Measurements from ENCODE around the gene TIMM10B. TPM values are rescaled to one million over a fixed set of nuclear protein-coding genes. Genes with fewer than 3 reads are reported as not detected.

The TIMM10B gene
- total RNA-seq, 3 donors from 2014 or later = 36.9 to 42.4 (median 41.0) TPM

DNA sequence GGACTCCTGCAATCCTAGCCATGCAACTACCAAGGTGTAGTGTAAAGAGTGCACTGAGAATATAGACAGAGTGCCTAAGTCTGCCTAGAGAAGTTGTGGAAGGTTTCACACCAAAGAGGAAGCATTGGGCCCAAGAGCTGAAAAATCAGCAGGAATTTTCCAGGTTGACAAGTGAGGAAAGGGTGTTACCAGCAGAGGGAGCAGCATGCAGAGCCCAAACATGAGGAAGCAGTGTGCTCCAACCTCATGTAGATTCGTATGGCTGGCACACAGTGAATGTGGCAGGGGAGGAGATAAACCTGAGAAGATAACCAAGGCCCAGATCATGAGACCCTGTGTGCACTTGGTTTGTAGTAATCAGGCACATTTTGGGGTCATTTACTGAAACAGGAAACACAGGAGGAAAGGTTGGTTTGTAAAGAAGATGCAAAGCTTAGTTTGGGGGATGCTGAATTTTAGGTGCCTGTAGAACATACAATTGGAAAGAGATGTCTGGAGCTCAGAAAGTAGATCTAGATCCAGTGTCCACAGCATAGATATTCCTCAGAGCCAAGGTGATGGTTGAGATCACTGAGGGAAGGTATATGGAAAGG, 42.2 kb upstream of the TIMM10B start:
- no peak overlapping the region for H3K4me3 ChIP-seq
- no peaks in the 10 kb centered on the region for H3K9me3 ChIP-seq
- no peaks in the 10 kb centered on the region for H3K36me3 ChIP-seq (ENCODE audit: low read depth)
- intact Hi-C loops (cut with DNase I, micrococcal nuclease) = loop anchor here in 1 of 2 donors (5.0 kb wide), 1 partner anchor 68 kb away; no protein-coding TSS in a partner anchor
- DNase-seq (peak in 1 of 3 donors; percentile 85), ATAC-seq (peak; percentile 86)
- TF ChIP-seq, protein P1, sequence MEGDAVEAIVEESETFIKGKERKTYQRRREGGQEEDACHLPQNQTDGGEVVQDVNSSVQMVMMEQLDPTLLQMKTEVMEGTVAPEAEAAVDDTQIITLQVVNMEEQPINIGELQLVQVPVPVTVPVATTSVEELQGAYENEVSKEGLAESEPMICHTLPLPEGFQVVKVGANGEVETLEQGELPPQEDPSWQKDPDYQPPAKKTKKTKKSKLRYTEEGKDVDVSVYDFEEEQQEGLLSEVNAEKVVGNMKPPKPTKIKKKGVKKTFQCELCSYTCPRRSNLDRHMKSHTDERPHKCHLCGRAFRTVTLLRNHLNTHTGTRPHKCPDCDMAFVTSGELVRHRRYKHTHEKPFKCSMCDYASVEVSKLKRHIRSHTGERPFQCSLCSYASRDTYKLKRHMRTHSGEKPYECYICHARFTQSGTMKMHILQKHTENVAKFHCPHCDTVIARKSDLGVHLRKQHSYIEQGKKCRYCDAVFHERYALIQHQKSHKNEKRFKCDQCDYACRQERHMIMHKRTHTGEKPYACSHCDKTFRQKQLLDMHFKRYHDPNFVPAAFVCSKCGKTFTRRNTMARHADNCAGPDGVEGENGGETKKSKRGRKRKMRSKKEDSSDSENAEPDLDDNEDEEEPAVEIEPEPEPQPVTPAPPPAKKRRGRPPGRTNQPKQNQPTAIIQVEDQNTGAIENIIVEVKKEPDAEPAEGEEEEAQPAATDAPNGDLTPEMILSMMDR (IDR thresholded peaks at IDR 0.05) = peak; percentile 44
- no peaks in the 10 kb centered on the region for H3K4me1 ChIP-seq (ENCODE audit: low read depth)

DNA sequence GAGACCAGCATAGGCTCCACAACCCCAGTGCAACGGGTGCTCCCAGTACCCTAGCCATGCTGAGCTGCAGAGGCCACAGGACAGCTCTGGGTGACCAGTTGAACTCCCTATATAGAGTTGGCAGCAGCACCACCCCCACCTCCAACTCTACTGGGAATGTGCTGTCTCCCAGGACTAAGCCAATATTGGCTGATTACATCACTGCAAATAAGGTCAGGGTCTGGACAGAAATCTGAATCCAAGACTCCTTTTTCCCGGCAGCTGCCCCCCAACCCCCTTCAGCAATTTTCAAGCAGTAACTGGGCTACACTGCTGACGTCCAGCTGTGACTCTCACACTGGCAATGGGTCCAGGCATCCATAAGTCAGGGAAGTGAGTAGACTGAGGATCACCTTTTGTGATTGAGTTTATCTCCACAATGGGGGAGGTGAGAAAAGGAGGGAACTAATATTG, 40.4 kb upstream of the TIMM10B start, which contains the start of gene HPX:
Gene HPX (minus strand): TSS at position 82 of the 453 bp plus-strand sequence. CDS start 24 bp downstream, at position 58.
- Histone ChIP-seq H3K36me3 (ENCODE audit: low read depth) (no peaks in the 10 kb centered on the region), H3K9me3 (no peaks in the 10 kb centered on the region), H3K4me3 (no peak within 1 kb of the TSS), H3K4me1 (ENCODE audit: low read depth) (no peaks in the 10 kb centered on the region)
- TF ChIP-seq, protein P1 (IDR thresholded peaks at IDR 0.05) = no peak
- intact Hi-C loops (cut with DNase I, micrococcal nuclease) = loop anchor here (5.0 kb wide), 1 partner anchor 64 kb away; no protein-coding TSS in a partner anchor
- DNase-seq = no peak
- no peak for ATAC-seq

DNA sequence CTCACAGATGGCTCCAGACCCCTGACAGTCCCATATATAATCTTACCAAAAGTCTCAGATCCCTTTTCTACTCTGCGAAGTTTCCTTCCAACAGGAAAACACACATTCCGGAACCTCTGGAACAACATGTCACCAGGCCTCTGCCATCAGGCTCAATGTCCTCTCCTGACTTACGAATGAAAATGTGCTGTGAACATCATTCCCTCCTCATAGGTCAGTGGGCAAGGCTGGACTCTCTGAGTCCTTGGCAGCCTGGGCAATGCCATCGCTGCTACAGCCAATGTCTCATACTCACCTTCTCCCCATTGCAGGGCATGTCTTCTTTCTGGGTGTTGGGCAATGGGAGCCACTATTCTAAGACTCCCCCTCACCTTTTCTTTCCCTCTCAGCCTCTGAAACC, 38.9 kb upstream of the TIMM10B start:
- no peak for DNase-seq
- no peaks in the 10 kb centered on the region for H3K9me3 ChIP-seq
- H3K4me1 ChIP-seq (ENCODE audit: low read depth) = no peaks in the 10 kb centered on the region
- H3K36me3 ChIP-seq (ENCODE audit: low read depth) = no peaks in the 10 kb centered on the region
- no peak overlapping the region for H3K4me3 ChIP-seq
- TF ChIP-seq, protein P1 (IDR thresholded peaks at IDR 0.05) = no peak
- intact Hi-C loops (cut with DNase I, micrococcal nuclease) = loop anchor here (5.0 kb wide), 1 partner anchor 65 kb away; no protein-coding TSS in a partner anchor
- no peak for ATAC-seq

DNA sequence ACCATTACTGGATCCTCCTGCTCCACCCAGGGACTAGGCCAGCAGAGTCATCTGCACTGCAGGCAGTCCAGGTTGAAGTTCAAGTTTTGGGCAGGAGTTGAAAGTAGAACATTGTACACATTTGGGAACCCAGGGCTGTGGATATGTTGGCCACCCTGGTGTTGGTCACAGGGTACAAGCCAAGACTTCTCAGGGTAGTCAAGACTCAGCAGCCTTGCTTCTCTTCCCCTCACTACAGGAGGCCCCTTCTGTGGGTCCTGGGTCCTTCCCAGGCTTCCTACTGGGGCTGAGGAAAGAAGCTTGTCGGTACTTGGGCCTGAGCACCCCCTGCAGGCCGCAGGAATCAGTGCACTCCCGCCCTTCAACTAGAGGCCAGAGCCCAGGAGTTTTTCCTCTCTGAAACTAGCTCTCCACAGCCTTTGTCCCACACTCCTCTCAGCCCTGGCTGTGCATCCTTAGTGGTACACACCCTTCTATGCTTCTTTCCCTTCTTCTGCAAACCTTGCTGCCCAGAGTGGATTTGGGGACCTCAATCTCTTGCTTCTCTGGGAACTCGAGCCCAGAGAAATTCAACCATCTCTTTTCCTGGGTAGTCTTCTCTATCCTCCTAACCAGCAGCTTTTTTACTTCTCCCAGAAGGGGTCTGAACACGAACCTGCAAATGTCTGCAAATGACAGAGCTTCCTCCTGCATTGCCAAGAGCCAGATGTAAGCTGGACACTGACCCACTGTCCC, 37.9 kb upstream of the TIMM10B start:
- peak; percentile 86 for ATAC-seq
- no peaks in the 10 kb centered on the region for H3K9me3 ChIP-seq
- no peaks in the 10 kb centered on the region for H3K4me1 ChIP-seq (ENCODE audit: low read depth)
- DNase-seq = peak in 2 of 3 donors; percentile 64 to 72
- no peak overlapping the region for H3K4me3 ChIP-seq
- intact Hi-C loops (cut with DNase I, micrococcal nuclease) = loop anchor here (5.0 kb wide), 1 partner anchor 66 kb away; no protein-coding TSS in a partner anchor
- H3K36me3 ChIP-seq (ENCODE audit: low read depth) = no peaks in the 10 kb centered on the region
- TF ChIP-seq, protein P1 (IDR thresholded peaks at IDR 0.05) = peak; percentile 82

DNA sequence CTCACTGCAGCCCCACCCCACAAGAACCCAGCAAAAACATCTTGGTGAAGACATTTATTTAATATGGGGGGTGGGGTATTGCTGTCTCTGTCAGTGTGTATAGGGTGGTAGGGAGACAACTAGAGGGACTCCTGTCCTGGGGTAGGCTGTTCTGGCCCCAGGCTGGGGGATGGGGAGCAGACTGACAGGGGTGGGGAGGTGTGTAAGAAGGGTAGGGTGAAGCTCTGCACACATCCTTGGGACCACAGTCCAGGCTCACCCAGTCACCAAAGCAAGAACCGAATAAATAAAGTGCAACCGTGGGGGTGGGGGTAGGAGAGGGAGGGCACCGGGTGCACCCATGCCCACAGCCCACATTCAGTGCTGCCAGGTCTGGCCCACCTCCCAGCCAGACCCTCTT, 32.7 kb upstream of the TIMM10B start:
- no peaks in the 10 kb centered on the region for H3K9me3 ChIP-seq
- no peaks in the 10 kb centered on the region for H3K4me1 ChIP-seq (ENCODE audit: low read depth)
- intact Hi-C loops (cut with DNase I, micrococcal nuclease) = no loop called here
- ATAC-seq = no peak
- no peak for DNase-seq
- no peak overlapping the region for H3K4me3 ChIP-seq
- no peaks in the 10 kb centered on the region for H3K36me3 ChIP-seq (ENCODE audit: low read depth)
- TF ChIP-seq, protein P1 (IDR thresholded peaks at IDR 0.05) = no peak
